Nephron progenitor cell (in vitro differentiated cells): Measurements from ENCODE around the gene ZDHHC20.

Source experiments
- DNase-seq: peaks from one replicate; pipeline ENCODE4 v3.0.0; 2021
- H3K27ac Mint-ChIP-seq: 2 replicates; pipeline ENCODE4 v1.8.0; 2021; ENCODE audit warnings: mild to moderate bottlenecking, moderate library complexity, mixed read lengths
- H3K27me3 Mint-ChIP-seq: 2 replicates; pipeline ENCODE4 v1.8.0; 2021; ENCODE audit warnings: mild to moderate bottlenecking, low read depth, mixed read lengths; ENCODE audit not compliant: poor library complexity
- H3K36me3 Mint-ChIP-seq: 2 replicates; pipeline ENCODE4 v1.8.0; 2021; ENCODE audit warnings: low read depth, mixed read lengths
- H3K4me1 Mint-ChIP-seq: 2 replicates; pipeline ENCODE4 v1.8.0; 2021; ENCODE audit warnings: mixed read lengths
- H3K4me3 Mint-ChIP-seq: 2 replicates; pipeline ENCODE4 v1.8.0; 2021; ENCODE audit warnings: mild to moderate bottlenecking, moderate library complexity, mixed read lengths
- H3K9me3 Mint-ChIP-seq: 2 replicates; pipeline ENCODE4 v1.8.0; 2021; ENCODE audit warnings: mild to moderate bottlenecking, moderate library complexity, mixed read lengths
- TF ChIP-seq, protein P1 (sequence below): fragments of 200-600 bp; sonication (generic); IDR thresholded peaks from 2 replicates; pipeline ENCODE4 v1.5.0; 2021; ENCODE audit warnings: antibody characterized with exemption

The ZDHHC20 gene

DNA sequence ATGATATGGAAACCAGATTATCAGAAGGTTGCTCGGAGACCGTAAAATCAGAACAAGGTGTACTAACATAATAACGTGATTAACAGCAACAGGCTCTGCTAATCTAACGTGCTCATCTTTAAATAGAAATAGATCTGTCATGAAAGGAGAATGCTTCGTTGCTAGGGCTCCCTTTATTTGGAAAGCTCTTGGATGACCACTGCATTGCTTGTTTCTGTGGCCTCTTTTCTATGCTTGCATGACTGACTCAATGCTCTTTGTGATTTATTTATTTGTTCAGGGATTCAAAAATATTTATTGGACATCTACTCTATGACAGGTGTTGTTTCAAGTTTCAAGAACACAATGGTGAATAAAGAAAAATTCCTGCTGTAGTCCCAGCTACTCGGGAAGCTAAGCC is 22.3 kb upstream of the ZDHHC20 start:
- TF ChIP-seq, protein P1, sequence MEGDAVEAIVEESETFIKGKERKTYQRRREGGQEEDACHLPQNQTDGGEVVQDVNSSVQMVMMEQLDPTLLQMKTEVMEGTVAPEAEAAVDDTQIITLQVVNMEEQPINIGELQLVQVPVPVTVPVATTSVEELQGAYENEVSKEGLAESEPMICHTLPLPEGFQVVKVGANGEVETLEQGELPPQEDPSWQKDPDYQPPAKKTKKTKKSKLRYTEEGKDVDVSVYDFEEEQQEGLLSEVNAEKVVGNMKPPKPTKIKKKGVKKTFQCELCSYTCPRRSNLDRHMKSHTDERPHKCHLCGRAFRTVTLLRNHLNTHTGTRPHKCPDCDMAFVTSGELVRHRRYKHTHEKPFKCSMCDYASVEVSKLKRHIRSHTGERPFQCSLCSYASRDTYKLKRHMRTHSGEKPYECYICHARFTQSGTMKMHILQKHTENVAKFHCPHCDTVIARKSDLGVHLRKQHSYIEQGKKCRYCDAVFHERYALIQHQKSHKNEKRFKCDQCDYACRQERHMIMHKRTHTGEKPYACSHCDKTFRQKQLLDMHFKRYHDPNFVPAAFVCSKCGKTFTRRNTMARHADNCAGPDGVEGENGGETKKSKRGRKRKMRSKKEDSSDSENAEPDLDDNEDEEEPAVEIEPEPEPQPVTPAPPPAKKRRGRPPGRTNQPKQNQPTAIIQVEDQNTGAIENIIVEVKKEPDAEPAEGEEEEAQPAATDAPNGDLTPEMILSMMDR = no peak
- peaks cover 18% of the 10 kb centered on the region for H3K9me3 Mint-ChIP-seq
- peaks cover 5% of the 10 kb centered on the region for H3K36me3 Mint-ChIP-seq

DNA sequence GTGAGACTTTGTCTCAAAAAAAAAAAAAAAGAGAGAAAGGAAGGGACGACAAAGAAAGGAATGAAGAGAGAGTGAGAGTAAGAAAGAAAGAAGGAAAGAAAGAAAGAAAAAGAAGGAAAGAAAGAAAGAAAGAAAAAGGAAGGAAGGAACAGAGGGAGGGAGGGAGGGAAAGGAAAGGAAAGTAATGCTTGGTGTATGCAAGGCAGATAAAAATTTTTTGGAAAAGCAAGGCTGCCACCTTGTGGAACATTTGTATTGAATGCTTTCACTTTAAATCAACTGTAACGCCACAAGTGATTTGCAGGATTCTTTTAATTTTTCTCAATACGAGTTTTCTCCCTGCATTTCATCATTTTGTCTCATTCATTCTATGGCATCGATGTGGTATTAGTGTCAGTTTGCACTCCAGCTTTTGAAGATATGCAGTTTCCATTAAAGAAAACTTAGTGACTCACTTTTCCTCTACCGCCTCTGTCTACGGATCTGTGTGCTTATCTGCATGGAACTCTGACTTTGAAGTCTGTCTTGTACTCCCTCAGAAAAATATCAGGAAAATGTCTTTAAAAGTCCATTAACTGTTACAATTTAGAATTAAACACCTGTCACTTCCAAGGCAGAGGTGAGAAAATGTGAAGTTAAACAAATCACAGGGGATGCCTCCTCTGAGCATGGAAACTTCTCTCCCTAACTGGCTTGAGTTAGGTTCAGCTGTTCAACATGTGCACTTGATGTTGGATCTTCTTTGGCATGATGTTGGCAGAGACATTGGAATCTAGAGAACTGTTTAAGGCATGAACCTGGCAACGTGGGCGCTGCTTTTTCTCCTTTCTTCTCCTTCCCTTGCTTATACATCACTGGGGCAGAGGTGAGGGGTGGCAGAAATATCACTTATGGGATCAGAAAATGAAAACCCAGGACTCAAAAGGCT is 20.0 kb upstream of the ZDHHC20 start:
- peak; percentile 36 for DNase-seq

More for the DNA sequence above, 22.3 kb upstream of the ZDHHC20 start:
- Mint-ChIP-seq H3K4me3 (no peak overlapping the region), H3K27ac (no peak overlapping the region), H3K4me1 (peaks cover 7% of the 10 kb centered on the region), H3K27me3 (peaks cover 5% of the 10 kb centered on the region)
- DNase-seq = no peak

DNA sequence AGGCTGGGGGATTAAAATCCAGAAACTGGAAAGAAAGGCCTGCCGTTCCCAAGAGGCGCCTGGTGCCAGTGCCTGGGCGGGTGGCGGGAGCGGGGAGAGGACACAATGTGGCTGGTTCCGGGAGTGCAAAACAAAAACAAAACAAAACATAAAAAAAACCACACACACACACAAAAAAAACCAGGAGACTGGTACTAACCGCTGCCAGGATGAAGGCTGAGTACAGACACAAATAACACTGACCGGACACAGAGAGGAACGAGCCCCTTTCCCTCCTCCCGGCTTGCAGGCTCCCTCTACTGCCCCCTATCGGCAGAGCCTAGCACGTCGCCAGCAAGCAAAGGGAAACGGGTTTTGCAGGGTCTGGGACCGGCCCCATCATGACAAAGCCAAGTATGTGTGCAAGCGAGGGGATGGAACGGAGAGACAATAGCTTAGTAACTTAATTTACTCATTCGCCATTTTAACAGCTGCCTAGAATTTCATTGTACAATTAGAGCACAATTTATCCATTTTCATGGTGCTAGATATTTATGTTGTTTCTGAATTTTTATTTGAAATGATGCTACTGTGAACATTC is 17.9 kb upstream of the ZDHHC20 start:
- peaks cover 7% of the 10 kb centered on the region for H3K9me3 Mint-ChIP-seq
- TF ChIP-seq, protein P1 = peak; percentile 91
- no peak overlapping the region for H3K27ac Mint-ChIP-seq
- no peaks in the 10 kb centered on the region for H3K27me3 Mint-ChIP-seq
- peak overlapping the region; percentile 84 for H3K4me3 Mint-ChIP-seq
- H3K4me1 Mint-ChIP-seq = peaks cover 7% of the 10 kb centered on the region
- DNase-seq = peak; percentile 84
- H3K36me3 Mint-ChIP-seq = no peaks in the 10 kb centered on the region

More for the DNA sequence above, 20.0 kb upstream of the ZDHHC20 start:
- Mint-ChIP-seq H3K4me1 (peaks cover 7% of the 10 kb centered on the region), H3K27me3 (peaks cover 3% of the 10 kb centered on the region), H3K36me3 (no peaks in the 10 kb centered on the region), H3K9me3 (peaks cover 3% of the 10 kb centered on the region), H3K27ac (no peak overlapping the region), H3K4me3 (no peak overlapping the region)
- TF ChIP-seq, protein P1 = peak; percentile 65

DNA sequence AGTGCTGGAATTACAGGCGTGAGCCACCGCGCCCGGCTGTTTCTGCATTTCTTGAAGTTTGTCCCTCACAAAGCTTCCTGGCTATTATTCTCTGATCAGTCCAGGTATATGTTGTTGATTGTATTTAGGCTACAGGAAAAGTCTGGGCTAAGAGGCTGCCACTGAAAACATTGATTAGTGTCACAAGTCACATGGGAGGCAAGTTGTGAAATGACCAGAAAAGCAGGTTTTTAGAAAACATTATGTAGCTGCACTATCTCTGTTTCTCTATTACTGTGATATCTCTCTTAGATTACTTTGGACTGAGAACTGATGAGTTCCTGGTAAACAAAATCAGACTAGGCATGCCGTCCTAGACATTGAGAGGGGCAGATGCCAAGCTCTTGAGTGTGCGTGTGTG is 16.0 kb upstream of the ZDHHC20 start:
- Mint-ChIP-seq H3K27ac (peak overlapping the region; percentile 36), H3K9me3 (peaks cover 20% of the 10 kb centered on the region), H3K4me1 (peaks cover 7% of the 10 kb centered on the region), H3K36me3 (peaks cover 5% of the 10 kb centered on the region), H3K4me3 (no peak overlapping the region), H3K27me3 (no peaks in the 10 kb centered on the region)
- TF ChIP-seq, protein P1 = no peak
- DNase-seq = no peak

DNA sequence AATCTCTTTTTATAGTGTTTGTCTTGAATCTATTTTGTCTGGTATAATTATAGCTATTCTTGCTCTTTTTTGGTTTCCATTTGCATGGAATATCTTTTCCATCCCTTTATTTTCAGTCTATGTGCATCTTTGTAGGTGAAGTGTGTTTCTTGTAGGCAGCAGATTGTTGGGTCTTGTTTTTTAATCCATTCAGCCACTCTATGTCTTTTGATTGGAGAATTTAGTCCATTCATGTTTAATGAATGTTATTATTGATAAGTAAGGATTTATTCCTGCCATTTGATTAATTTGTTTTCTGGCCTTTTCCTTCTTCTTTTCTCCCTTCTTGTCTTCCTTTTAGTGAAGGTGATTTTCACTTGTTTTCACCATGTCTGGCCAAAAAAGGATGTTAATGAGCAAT is 11.7 kb upstream of the ZDHHC20 start:
- H3K27ac Mint-ChIP-seq = no peak overlapping the region
- no peak overlapping the region for H3K4me3 Mint-ChIP-seq
- peaks cover 5% of the 10 kb centered on the region for H3K36me3 Mint-ChIP-seq
- H3K9me3 Mint-ChIP-seq = peaks cover 33% of the 10 kb centered on the region
- TF ChIP-seq, protein P1 = no peak
- H3K4me1 Mint-ChIP-seq = peaks cover 17% of the 10 kb centered on the region
- DNase-seq = no peak
- no peaks in the 10 kb centered on the region for H3K27me3 Mint-ChIP-seq
